IPS-11a (cell line): ENCODE data around the gene HSFX3.
"Not testable (repeated sequence)": the region's sequence is repeated elsewhere in the genome, so short reads cannot be mapped to it uniquely, and the experiment has no call there.

ENCODE experiments used
- H3K4me3 ChIP-seq: one replicate; pipeline ENCODE4 v1.5.1; 2013; ENCODE audit warnings: low read depth, low read length, control low read depth

Gene HSFX3

DNA sequence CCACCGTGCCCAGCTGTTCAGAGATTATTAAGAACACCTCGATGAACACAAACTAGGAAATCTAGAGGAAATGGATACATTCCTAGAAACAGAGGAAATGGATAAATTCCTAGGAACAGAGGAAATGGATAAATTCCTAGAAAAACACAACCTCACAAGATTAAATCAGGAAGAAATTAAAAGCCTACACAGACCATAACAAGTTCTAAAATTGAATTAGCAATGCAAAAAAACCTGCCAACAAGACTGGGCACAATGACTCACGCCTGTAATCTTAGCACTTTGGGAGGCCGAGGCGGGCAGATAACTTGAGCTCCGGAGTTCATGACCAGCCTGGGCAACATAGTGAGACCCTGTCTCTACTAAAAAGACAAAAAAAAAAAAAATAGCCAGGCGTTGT, 31.5 kb downstream of the HSFX3 start:
- H3K4me3 ChIP-seq, result no peak overlapping the region

DNA sequence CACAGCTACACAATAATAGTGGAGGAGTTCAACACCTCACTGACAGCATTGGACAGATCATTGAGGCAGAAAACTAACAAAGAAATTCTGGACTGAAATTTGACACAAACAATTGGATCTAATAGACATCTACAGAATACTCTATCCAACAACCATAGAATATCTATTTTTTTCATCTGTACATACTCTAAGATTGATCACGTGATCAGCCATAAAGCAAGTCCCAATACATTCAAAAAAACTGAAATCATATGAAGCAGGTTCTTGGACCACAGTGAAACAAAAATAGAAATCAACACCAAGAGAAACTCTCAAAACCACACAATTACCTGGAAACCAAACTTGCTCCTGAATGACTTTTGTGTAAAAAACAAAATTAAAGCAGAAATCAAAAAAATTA, 32.4 kb downstream of the HSFX3 start:
- no peak overlapping the region for H3K4me3 ChIP-seq

DNA sequence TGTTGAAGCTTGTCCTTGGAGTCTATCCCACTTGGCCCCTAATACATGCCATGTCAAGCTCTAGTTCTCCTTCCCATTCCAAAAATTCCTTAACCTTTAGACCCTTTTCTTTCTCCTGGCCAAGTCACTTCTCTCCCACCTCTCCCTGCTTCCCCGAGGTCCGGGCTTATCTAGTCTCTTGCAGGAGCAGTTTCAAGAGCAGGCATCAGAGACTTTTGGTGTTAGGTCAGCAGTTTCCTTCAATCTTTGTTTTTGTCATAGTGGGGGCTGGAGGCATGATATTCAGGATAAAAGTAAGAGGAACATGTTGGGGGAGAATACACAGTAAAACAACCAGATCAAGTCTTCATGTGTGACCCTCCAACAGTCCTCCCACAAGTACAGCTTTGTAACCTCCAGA, 33.1 kb downstream of the HSFX3 start:
- no peak overlapping the region for H3K4me3 ChIP-seq

DNA sequence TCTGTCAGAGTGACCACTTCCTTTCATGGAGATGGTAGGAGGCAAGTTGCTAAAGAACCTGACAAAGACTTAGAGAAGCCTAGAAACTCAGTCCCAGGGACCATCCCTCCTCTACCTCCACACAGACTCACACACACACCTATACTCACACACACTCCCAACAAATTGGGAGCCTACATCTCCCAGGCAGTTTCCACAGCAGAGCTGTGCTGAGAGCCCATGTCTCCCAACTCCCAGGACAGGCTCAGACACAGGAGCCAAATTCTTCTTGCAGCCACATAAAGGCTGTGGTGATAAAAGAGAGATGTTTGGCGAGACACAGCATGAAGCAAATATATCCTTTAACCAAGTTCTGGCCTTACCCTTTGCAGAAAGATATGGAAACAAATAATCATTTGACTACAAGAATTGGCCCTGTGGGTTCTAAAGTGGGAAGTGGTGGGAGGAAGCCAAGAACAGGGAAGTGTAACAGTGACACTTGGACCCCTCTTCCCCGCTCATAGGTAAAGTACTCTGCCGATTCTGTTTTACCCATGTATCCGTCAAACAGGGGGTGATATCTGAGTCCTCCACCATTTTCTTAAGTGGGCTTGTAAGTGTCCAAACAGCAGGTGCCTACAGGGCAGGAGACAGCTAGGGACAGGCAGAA, 33.6 kb downstream of the HSFX3 start:
- no peak overlapping the region for H3K4me3 ChIP-seq

DNA sequence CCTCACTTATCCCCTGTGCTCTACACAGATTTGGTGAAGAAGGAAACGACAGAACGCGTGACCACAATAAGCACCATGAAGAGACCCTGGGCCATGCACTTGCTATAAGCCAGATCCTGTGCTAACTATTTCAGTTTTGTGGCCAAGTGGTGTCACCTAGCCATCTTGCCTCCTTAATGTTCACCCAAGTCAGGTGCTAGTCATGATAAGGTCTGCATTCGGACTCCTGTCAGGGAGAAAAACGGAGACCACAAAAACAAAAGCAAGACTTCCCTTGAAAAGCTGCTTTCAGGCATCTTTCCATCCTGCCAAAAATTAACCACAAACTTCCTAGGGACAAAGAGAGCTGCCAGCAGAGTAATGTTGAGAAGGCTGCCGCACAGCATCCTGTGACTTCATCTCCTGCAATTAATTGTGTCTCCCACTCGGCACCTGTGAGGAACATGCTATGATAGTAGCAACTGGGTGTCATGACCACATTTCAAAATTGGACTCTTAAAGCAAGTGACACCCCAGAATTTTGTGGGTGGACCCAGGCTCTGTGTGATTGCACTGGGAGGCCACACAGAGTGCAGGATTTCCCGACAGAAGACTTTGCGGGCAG, 35.8 kb downstream of the HSFX3 start:
- H3K4me3 ChIP-seq, result no peak overlapping the region

DNA sequence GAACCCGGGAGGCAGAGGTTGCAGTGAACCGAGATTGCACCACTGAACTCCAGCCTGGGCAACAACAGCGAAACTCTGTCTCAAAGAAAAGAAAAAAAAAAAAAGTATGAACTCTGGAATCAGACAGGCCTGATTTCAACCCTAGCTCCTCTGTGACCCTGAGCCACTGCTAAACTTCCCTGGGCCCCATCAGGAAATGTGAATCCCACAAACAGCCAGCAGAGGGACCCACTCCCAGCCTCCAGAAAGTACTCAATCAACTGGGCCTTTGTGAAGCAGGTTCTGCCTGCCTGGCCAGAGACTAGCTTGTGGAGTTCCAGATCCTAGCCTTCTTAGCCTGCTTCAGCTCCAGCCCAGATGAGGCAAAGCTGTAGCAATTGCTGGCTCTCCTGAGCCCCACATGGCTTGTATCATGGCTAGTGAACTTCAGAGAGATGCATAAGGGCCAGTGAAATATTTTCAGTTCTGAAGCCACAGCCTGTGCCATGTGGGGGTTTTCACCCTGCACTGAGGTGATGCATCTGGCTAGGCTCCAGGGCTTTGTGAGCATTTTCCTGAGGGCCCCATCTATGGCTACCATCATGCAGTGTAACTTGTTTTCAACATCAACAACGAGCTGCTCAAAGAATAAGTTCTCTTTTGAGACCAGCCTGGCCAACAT, 37.4 kb downstream of the HSFX3 start:
- H3K4me3 ChIP-seq, result no peak overlapping the region

DNA sequence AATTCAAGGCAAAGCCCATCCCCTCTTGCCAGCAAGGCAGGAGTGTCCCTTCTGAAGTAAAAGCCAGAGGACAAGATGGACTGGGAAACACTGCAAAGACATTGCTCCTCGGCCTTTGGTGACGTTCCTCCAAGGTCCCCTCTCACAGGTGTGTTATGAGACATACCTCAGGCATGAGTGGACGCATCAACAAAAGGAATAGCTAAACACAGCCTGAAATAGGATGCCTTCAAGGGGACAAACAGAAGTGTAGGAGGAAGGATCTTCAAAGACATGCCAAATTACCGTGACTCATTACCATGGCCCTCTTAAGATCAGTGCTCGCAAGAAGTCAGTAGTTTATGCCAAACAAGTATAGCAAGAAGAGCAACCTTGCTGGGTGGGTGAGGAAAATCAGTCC, 38.6 kb downstream of the HSFX3 start:
- no peak overlapping the region for H3K4me3 ChIP-seq

DNA sequence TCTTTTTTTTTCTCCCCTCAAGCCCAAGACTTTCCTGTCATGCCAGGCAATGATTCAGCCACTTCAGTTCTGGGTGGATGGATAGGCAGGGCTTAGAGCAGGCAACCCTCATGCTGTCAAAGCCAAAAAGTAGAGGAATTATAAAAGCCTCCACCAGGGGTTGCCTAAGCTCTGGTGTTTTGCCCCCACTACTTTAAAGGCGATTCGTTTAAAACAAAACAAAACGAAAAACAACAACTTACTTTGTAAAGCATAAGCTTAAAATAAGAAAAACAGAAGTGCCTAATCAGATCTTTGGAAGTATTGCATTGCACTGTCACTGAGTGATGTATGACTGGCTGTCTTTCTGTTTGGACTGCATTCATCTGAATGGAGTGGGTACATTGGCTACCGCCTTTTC, 39.3 kb downstream of the HSFX3 start:
- no peak overlapping the region for H3K4me3 ChIP-seq

DNA sequence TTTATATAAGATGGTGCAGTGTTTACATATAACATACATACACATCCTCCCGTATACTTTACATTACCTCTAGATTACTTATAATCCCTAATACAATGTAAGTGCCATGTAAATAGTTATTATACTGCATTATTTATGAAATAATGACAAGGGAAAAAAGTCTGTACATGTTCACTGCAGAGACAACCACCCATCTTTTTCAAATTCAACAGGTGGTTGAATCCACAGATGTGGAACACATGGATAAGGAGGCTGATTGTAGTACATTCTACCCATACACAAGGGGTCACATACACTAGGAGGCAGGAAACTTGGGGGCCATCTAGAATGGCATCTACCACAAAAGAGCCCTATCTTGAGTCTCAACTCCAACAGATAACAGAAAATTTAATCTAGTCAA, 41.3 kb downstream of the HSFX3 start:
- no peak overlapping the region for H3K4me3 ChIP-seq

DNA sequence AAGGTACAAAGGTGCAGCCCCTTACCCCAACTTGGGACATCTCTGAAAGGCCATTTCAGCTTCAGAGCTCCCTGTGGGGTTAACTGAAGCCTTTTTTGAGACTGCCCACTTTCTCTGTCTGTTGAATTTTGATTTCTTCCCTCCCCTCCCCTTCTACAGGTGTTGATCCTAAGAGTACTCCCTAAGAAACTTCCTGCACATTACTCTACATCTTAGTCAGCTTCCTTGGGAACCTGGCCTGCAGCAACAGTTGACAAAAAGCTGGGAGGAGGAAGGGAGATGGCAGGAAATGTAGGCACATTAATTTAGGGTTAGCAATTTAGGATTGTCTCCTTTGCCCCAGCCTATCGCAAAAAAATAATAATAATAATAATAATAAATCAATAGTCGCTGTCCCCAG, 43.4 kb downstream of the HSFX3 start:
- no peak overlapping the region for H3K4me3 ChIP-seq

DNA sequence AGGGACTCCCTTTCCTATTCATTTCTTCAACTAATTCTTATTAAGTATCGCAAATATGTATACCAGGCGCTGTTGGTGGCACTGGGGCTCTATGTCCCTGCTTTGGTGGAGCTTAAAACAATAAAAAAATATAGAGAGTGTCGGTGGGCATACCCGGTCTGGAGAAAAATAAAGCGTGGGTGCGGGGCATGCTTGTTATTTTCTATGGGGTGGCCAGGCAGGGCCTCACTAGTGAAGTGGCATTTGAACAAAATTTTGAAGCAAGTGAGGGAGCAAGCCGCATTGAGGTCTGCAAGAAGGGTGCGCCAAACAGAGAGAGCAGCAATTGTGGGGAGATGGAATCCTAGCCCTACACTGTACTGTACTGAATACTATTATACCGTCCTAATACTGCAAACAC, 44.1 kb downstream of the HSFX3 start:
- no peak overlapping the region for H3K4me3 ChIP-seq

DNA sequence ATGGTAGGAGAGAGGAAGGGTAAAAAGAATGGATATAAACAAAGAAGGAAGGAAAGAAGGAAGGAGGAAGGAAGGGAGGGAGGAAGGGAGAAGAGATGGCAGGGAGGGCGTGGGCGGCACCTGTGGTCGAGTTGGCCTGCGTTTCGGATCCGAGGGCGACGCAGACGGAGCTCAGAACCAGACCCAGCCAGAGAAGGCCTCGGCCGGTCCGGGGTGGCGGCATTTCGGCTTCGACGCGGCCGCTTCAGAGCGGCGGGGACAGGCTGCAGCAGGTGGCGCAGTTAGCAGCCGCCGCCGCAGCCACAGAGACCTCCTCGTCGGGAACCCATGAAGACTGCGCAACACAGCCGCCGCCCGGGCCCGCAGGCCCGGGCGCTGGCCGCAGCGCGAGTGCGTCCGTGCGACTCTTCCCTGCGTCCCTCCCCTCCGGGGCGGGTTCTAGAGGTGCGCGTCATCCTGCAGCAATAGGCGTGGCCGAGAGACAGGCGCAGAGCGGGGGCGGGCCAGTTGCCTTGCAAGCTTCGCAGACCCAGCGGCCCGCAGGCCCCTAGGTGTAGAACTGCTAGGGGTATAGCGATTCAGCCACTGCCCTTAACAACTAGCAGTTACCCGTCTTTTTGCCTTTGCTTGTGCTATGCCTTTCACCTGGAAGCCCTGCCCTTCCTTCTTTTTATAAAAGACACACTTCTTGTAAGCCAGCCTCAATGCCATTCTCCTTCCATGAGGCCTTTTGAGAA, 44.6 kb downstream of the HSFX3 start, which contains the start of gene IDS:
Gene IDS, minus strand, starts transcription at position 392 of the 737 bp plus-strand sequence. Its CDS starts 169 bp downstream, at position 223.
- H3K4me3 ChIP-seq, result peak within 1 kb of the TSS; percentile 39

DNA sequence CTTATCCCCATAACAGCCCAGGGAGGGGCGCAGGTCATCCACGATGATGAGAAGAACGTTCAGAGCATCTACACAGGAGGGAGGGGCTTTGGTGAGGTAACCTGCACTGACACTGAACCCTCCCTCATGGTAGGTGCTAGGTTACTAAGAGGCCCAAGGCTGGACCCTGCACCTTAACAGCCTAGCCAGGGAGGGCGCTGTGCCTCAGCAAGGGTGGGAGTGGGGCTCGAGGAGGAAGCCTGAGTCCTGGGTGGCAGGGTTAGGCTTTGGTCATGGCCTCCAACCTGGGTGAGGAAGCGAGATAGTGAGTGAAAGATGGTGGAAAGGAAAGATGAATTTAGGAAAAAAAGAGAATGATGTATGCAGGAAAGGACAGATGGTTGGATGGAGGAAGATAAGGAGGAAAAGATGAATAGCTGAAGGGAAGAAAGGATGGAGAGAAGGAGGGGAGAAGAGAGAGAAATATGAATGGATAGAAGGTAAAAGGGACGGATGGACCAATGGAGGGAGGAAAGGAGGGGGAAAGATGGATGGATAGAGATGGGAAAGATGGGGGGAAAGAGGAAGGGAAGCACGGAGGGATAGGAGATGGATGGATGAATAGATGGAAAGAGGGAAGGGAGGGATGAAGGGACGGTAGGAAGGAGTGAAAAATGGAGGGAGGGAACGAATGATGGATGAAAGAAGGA, 45.4 kb downstream of the HSFX3 start:
- peak overlapping the region; percentile 39 for H3K4me3 ChIP-seq

DNA sequence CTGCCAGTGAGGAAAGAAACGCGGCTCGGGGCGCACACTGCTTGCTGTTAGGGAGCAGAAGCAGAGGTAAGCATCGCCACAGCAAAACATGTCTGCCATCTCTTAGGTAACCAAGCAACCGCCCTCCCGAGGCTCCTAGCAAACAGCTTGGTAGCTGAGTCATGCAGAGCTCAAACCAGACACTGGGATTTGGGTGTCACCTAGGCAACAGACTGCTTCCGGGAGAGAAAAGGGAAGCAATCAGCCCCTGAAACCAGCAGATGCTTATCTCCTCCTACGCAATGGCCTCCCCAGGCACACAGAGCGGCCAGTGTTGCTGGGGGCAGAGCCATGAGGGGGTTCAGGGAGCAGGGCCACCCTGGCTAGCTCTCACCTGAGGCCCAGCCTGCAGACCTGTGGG, 46.3 kb downstream of the HSFX3 start:
- not testable (repeated sequence) for H3K4me3 ChIP-seq

DNA sequence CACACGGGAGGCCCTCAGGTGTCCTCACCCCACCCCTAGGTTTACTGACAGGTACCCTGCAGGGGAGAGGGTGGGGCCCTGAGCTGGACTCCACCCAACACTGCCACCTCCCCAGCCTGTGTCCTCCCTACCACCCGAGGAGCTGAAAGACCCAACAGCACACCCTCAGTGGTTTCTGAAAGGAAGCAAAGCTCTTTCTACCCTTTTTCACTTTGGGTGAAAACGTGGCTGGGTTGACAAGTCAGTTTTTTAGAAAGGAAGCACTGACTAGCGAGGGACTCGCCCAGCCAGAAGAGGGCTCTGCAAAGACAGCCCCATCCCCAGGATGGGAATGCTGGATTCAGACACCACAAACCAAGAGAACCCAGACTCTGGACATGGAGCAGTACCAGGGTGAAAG, 46.8 kb downstream of the HSFX3 start:
- not testable (repeated sequence) for H3K4me3 ChIP-seq

DNA sequence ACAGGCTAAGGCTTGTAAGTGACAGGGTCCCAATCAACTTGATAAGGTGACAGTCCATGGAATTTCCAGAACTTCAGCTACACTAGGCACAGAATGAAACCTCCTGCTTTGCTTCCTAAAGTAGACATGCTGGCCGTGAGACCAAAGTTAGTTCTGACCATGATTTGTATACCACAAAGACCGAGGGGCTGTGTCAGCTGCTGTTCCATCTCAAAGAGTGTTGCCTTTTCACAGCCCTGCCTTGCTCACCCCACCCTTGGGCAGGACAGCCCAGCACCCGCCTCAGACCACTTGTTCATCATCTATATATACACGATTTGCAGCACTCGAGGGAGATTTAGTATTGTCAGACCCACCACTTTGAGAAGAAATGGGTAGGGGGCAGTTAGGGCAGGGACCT, 50.0 kb downstream of the HSFX3 start:
- H3K4me3 ChIP-seq, result no peak overlapping the region

DNA sequence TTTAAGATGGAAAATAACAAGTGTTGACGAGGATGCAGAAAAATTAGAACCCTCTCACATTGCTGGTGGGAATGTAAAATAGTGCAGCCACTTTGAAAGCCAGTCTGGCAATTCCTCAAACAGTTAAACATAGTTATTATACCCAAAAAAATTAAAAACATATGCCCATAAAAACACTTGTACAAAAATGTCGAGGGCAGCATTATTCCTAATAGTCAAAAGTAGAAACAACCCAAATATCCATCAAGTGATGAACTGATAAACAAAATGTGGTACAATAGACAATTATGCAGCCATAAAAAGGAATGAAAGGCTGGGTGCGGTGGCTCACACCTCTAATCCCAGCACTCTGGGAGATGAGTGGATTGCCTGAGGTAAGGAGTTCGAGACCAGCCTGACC, 51.0 kb downstream of the HSFX3 start:
- no peak overlapping the region for H3K4me3 ChIP-seq
